HT-29 (cell line): ENCODE measurements around the gene COBLL1. TPM values are rescaled to one million over a fixed set of nuclear protein-coding genes. Genes with fewer than 3 reads are reported as not detected.
"Not testable (repeated sequence)": the region's sequence is repeated elsewhere in the genome, so short reads cannot be mapped to it uniquely, and the experiment has no call there.

ENCODE experiments used
- DNase-seq: peaks from one replicate; pipeline ENCODE4 v3.0.0-alpha.2; 2015; ENCODE audit warnings: low spot score
- total RNA-seq: library from RNA; depleted of rRNA; stranded (reverse); fragments of >200 nt; shearing (Covaris generic); gene quantifications from 2 replicates; pipeline ENCODE4 v1.2.3, GENCODE V29; 2014

The COBLL1 gene
- total RNA-seq, 1 experiment from 2014 or later, result 12.4 TPM

- not testable (repeated sequence) for DNase-seq
These were observed 18.5 kb upstream of the COBLL1 start for GRCh38 chr2:164859906-164860693.

- DNase-seq, result no peak
These were observed 17.7 kb upstream of the COBLL1 start for GRCh38 chr2:164859251-164859818.

GRCh38 chr2:164852086-164852485 is 10.5 kb upstream of the COBLL1 start:
- no peak for DNase-seq

GRCh38 chr2:164850235-164850634 is 8.6 kb upstream of the COBLL1 start:
- peak; percentile 45 for DNase-seq

GRCh38 chr2:164849506-164849905 is 7.9 kb upstream of the COBLL1 start:
- DNase-seq, result no peak

GRCh38 chr2:164847981-164848741 is 6.5 kb upstream of the COBLL1 start:
- DNase-seq, result no peak

- DNase-seq, result no peak
These were observed 5.7 kb upstream of the COBLL1 start for GRCh38 chr2:164847291-164847690.

- no peak for DNase-seq
These were observed 4.7 kb upstream of the COBLL1 start for GRCh38 chr2:164846276-164846675.

- DNase-seq, result peak; percentile 40
These were observed 1.8 kb upstream of the COBLL1 start for GRCh38 chr2:164843346-164843911.

GRCh38 chr2:164842624-164842966 is 972 bp upstream of the COBLL1 start:
- DNase-seq, result no peak

- DNase-seq, result peak; percentile 83
These were observed 499 bp downstream of the COBLL1 start for GRCh38 chr2:164840930-164841718.

- no peak for DNase-seq
These were observed 1.1 kb downstream of the COBLL1 start for GRCh38 chr2:164840458-164840929.

GRCh38 chr2:164839914-164840457 is 1.6 kb downstream of the COBLL1 start:
- peak; percentile 56 for DNase-seq

GRCh38 chr2:164837807-164838206 is 3.8 kb downstream of the COBLL1 start:
- DNase-seq, result no peak

- no peak for DNase-seq
These were observed 4.7 kb downstream of the COBLL1 start for GRCh38 chr2:164836907-164837306.

GRCh38 chr2:164835302-164835701 is 6.3 kb downstream of the COBLL1 start:
- DNase-seq, result no peak

GRCh38 chr2:164831887-164832286 is 9.7 kb downstream of the COBLL1 start:
- DNase-seq, result no peak

- no peak for DNase-seq
These were observed 10.4 kb downstream of the COBLL1 start for GRCh38 chr2:164831180-164831579.

- DNase-seq, result peak; percentile 79
These were observed 15.1 kb downstream of the COBLL1 start for GRCh38 chr2:164826293-164827243.

GRCh38 chr2:164824872-164825271 is 16.8 kb downstream of the COBLL1 start:
- DNase-seq, result no peak
